Measurements from ENCODE around the gene STRAP.
"Not testable (repeated sequence)": the region's sequence is repeated elsewhere in the genome, so short reads cannot be mapped to it uniquely, and the experiment has no call there.

STRAP gene

GRCh38 chr12:15861404-15861803, 20.8 kb upstream of the STRAP start:
- Mint-ChIP-seq H3K27ac (no peak overlapping the region), H3K4me1 (peaks cover 10% of the 10 kb centered on the region), H3K9me3 (peaks cover 6% of the 10 kb centered on the region)

GRCh38 chr12:15862840-15863239, 19.3 kb upstream of the STRAP start:
- peaks cover 6% of the 10 kb centered on the region for H3K9me3 Mint-ChIP-seq
- H3K27ac Mint-ChIP-seq = no peak overlapping the region
- no peak overlapping the region for H3K4me3 Mint-ChIP-seq
- TF ChIP-seq CTCF (IDR thresholded peaks at IDR 0.05) = no peak
- DNase-seq = no peak
- H3K4me1 Mint-ChIP-seq = peaks cover 6% of the 10 kb centered on the region
- H3K36me3 Mint-ChIP-seq (ENCODE audit: low read depth) = no peaks in the 10 kb centered on the region
- H3K27me3 Mint-ChIP-seq (ENCODE audit: low read depth, poor library complexity) = no peaks in the 10 kb centered on the region

More at GRCh38 chr12:15861404-15861803, 20.8 kb upstream of the STRAP start:
- no peaks in the 10 kb centered on the region for H3K27me3 Mint-ChIP-seq (ENCODE audit: low read depth, poor library complexity)
- no peak for TF ChIP-seq CTCF (IDR thresholded peaks at IDR 0.05)
- DNase-seq = no peak
- H3K36me3 Mint-ChIP-seq (ENCODE audit: low read depth) = no peaks in the 10 kb centered on the region
- no peak overlapping the region for H3K4me3 Mint-ChIP-seq

- TF ChIP-seq CTCF (IDR thresholded peaks at IDR 0.05) = no peak
- no peak for DNase-seq
- peaks cover 6% of the 10 kb centered on the region for H3K9me3 Mint-ChIP-seq
- peaks cover under 1% of the 10 kb centered on the region for H3K4me1 Mint-ChIP-seq
- H3K27ac Mint-ChIP-seq = no peak overlapping the region
- H3K4me3 Mint-ChIP-seq = no peak overlapping the region
- H3K36me3 Mint-ChIP-seq (ENCODE audit: low read depth) = no peaks in the 10 kb centered on the region
- H3K27me3 Mint-ChIP-seq (ENCODE audit: low read depth, poor library complexity) = peaks cover 1% of the 10 kb centered on the region
Measured at GRCh38 chr12:15863372-15863771, 18.8 kb upstream of the STRAP start.

- Mint-ChIP-seq H3K9me3 (peaks cover 6% of the 10 kb centered on the region), H3K27ac (no peak overlapping the region), H3K4me1 (no peaks in the 10 kb centered on the region), H3K27me3 (ENCODE audit: low read depth, poor library complexity) (peaks cover 3% of the 10 kb centered on the region), H3K4me3 (no peak overlapping the region), H3K36me3 (ENCODE audit: low read depth) (no peaks in the 10 kb centered on the region)
- no peak for DNase-seq
- TF ChIP-seq CTCF (IDR thresholded peaks at IDR 0.05) = no peak
Measured at GRCh38 chr12:15863984-15864383, 18.2 kb upstream of the STRAP start.

- H3K27me3 Mint-ChIP-seq (ENCODE audit: low read depth, poor library complexity) = peaks cover 3% of the 10 kb centered on the region
- H3K4me1 Mint-ChIP-seq = no peaks in the 10 kb centered on the region
- H3K36me3 Mint-ChIP-seq (ENCODE audit: low read depth) = no peaks in the 10 kb centered on the region
- no peak for TF ChIP-seq CTCF (IDR thresholded peaks at IDR 0.05)
- no peak overlapping the region for H3K4me3 Mint-ChIP-seq
- H3K9me3 Mint-ChIP-seq = peaks cover 6% of the 10 kb centered on the region
- H3K27ac Mint-ChIP-seq = no peak overlapping the region
- no peak for DNase-seq
Measured at GRCh38 chr12:15868186-15868585, 14.0 kb upstream of the STRAP start.

GRCh38 chr12:15873556-15873955, 8.6 kb upstream of the STRAP start:
- no peak overlapping the region for H3K27ac Mint-ChIP-seq
- no peak for TF ChIP-seq CTCF (IDR thresholded peaks at IDR 0.05)

GRCh38 chr12:15874556-15875145, 7.5 kb upstream of the STRAP start:
- H3K4me3 Mint-ChIP-seq; DNase-seq; H3K36me3 Mint-ChIP-seq (ENCODE audit: low read depth); H3K27me3 Mint-ChIP-seq (ENCODE audit: low read depth, poor library complexity); H3K4me1 Mint-ChIP-seq; H3K9me3 Mint-ChIP-seq; H3K27ac Mint-ChIP-seq: not testable (repeated sequence)

More at GRCh38 chr12:15873556-15873955, 8.6 kb upstream of the STRAP start:
- Mint-ChIP-seq H3K4me3 (no peak overlapping the region), H3K9me3 (no peaks in the 10 kb centered on the region), H3K4me1 (peaks cover 4% of the 10 kb centered on the region), H3K36me3 (ENCODE audit: low read depth) (peaks cover 9% of the 10 kb centered on the region), H3K27me3 (ENCODE audit: low read depth, poor library complexity) (peaks cover 7% of the 10 kb centered on the region)
- DNase-seq = no peak

Measured in nephron progenitor cell (in vitro differentiated cells).